ENCODE results near the gene CARM1.

- no peak for TF ChIP-seq CTCF (IDR thresholded peaks at IDR 0.05; ENCODE audit: extremely low read depth in 1 of 2, insufficient read depth in 1 of 2, low read depth in 1 of 2, low read length in 2 of 2)
- no peak for TF ChIP-seq JUN (IDR thresholded peaks at IDR 0.05; ENCODE audit: borderline replicate concordance, insufficient read depth, insufficient read length, low read depth)
- TF ChIP-seq MAX (IDR thresholded peaks at IDR 0.05; ENCODE audit: insufficient read depth, insufficient read length): no peak
- TF ChIP-seq POLR2AphosphoS5 (IDR thresholded peaks at IDR 0.05; ENCODE audit: insufficient read depth, low read depth, low read length): no peak
- TF ChIP-seq EZH2 (IDR thresholded peaks at IDR 0.05; ENCODE audit: borderline replicate concordance, low read depth, low read length, severe bottlenecking): no peak
- TF ChIP-seq POLR2A (IDR thresholded peaks at IDR 0.05; ENCODE audit: low read depth, low read length): no peak
These were observed 41.0 kb upstream of the CARM1 start for GRCh38 chr19:10830370-10830769.
